ENCODE data around the gene TSPAN5.

Gene TSPAN5

DNA sequence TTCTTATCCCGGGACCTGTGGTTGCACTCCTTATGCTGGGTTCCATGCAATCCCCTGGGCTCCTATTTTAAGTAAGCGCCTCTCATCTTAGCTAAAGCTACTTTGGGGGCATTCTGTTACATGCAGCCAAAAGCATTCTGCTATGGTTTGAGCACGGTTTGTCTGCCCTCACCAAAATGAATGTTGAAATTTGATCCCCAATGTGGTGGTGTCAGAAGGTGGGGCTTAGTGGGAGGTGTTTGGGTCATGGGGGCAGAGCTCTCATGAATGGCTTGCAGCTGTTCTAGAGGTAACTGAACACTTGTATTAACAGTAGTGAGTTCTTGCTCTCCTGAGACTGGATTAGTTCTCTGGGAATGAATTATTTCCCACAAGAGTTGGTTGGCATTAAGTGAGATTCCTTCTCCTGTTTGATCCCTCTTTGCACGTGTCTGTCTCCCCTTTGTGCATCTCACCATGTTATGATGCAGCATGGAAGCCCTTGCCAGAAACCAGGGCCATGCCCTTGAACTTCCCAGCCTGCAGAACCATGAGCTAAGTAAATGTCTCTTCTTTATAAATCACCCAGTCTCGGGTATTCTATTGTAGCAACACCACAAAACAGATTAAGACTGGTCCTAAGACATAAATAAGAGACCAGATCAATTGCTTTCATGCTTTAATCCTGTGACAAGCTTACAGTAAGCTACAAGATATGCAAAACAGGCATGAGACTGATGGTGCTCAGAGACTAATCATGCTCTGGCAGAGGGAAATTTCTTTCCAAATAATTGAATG lies 141.8 kb downstream of the TSPAN5 start:
- no peak overlapping the region for H3K4me3 ChIP-seq (ENCODE audit: low read length)
- TF ChIP-seq ZNF274 (IDR thresholded peaks at IDR 0.05; ENCODE audit: low read depth, low read length) = no peak

DNA sequence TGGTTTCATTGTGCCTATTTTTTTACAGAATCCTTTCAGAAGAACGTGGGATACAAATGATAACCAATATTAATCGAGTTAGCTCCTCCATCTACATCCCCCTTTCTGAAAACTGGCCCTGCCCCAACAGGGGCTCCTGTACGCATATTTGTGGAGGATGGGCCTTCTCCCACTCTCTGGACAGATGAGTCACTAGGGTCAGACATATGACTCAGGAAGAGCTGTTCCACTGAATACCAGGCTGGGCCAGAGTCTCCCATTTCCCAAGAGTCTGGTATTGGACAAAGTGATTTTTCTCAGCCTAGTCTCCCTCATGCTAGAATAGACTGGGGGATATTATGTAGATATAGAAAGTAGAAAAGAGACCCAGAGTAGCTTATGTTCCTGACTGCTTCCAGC lies 142.4 kb downstream of the TSPAN5 start:
- no peak overlapping the region for H3K4me3 ChIP-seq (ENCODE audit: low read length)
- no peak for TF ChIP-seq ZNF274 (IDR thresholded peaks at IDR 0.05; ENCODE audit: low read depth, low read length)

DNA sequence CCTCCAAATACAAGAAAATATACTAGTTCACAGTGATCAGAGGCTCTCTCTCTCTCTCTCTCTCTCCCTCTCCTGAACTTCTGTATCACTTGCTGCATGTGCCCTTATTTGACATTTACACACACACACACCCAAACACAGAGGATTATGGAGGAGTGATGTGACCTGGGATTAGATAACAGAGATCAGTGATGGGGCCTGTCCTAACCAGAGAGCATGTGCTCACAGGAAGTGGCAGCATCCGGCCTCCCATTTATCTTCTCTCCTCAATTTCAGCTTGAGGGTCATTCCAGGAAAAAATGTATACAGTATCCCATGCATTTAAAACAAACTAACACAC lies 143.0 kb downstream of the TSPAN5 start:
- TF ChIP-seq ZNF274 (IDR thresholded peaks at IDR 0.05; ENCODE audit: low read depth, low read length) = no peak
- H3K4me3 ChIP-seq (ENCODE audit: low read length) = no peak overlapping the region

DNA sequence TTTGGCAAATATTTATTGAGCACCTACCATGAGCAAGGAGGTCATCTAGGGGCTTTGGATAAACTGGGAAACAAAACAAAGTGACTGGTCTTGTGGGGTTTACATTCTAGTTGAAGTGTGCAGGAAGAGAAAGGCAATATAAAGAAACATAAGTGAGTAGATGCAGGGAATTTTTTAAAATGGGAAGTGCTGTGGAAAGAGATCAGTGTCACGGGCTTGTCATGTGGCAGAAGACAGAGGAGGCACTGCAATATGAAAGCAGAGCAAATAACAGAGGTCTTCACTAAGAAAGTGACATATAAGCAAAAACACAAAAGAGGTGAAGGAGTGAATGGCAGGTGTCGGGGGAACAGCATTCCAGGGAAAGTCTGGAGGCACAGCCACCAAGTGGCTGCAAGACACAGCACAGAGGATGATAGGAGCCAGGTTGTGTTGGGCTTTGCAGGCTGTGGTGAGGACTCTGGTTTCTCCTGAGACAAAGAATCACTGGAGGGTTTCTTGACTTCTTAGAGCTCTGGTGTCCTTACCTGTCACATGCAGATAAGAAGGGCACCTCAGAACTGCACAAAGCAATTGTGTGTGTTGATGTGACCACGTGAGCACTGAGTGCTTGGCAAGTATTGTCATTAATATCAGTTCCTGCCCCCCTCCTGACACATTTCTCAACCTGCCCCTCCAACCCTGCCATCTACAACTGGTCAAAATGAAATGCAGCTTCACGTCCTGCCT lies 143.5 kb downstream of the TSPAN5 start:
- H3K4me3 ChIP-seq (ENCODE audit: low read length) = no peak overlapping the region
- TF ChIP-seq ZNF274 (IDR thresholded peaks at IDR 0.05; ENCODE audit: low read depth, low read length) = no peak

DNA sequence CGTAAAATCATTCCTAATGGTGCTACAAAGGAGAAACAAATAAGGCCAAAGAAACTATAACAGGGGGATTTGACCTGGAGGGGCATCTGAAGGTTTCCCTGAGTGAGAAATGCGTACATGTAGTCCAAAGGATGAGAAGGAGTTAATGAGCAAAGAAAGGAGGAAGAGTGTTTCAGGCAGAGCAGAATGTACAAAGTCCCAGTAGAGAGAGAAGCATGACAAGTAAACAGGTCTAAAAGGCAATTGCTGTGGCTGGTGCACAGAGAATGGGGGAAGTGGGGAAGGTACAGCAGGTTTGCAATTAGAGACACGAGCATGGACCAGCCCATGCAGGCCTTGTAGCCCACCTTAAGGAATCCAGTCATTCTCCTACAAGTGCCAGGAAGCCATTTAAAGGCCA lies 145.5 kb downstream of the TSPAN5 start:
- no peak overlapping the region for H3K4me3 ChIP-seq (ENCODE audit: low read length)
- TF ChIP-seq ZNF274 (IDR thresholded peaks at IDR 0.05; ENCODE audit: low read depth, low read length) = no peak

DNA sequence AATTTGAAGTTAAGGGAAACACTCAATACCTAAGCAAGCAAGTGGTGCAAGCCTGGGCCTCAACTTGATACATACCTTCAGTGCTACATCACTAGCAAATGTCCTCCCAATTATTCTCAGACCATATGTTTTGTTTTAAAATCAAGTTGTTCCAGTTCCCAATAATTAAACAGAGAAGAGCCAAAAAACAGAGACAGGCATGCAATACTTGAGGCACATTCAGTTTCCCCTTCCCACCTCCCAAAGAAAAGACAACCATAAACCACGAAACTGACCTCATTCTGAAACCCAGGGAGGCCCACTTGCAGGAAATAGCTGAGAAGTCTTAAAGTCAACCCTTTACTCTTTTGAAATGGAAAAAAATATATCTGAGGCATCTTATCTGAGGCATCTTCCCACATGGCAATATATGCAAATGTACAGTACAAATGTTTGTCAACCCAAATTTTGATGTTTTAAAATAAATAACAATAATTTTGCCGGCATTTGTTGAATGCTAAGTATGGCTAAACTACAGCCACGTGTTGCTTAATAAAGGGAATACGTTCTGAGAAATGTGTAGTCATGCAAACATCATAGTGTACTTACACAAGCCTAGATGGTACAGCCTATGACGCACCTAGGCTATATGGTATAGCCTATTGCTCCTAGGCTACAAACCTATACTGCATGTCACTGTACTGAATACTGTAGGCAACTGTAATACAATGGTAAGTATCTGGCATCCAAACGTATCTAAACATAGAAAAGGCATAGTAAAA lies 147.5 kb downstream of the TSPAN5 start:
- H3K4me3 ChIP-seq (ENCODE audit: low read length) = no peak overlapping the region
- no peak for TF ChIP-seq ZNF274 (IDR thresholded peaks at IDR 0.05; ENCODE audit: low read depth, low read length)

DNA sequence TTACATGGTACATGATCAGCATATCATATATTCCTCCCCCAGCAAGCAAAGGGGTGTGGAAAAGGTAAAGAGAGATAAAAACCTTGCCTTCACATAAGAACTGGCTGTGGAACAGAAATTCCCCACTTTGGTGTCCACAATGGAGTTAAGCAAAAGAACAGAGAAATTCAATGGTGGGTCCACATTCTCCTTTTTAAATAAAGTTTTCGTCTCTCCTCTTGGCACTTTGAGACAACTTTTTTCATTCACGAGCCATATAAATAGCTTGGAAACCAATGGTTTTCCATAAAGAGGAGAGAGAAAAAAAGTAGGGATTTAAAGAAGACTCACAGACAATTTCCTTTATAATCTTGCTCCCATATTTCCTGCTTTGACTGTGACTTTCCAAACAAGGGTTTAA lies 148.1 kb downstream of the TSPAN5 start:
- no peak overlapping the region for H3K4me3 ChIP-seq (ENCODE audit: low read length)
- no peak for TF ChIP-seq ZNF274 (IDR thresholded peaks at IDR 0.05; ENCODE audit: low read depth, low read length)

DNA sequence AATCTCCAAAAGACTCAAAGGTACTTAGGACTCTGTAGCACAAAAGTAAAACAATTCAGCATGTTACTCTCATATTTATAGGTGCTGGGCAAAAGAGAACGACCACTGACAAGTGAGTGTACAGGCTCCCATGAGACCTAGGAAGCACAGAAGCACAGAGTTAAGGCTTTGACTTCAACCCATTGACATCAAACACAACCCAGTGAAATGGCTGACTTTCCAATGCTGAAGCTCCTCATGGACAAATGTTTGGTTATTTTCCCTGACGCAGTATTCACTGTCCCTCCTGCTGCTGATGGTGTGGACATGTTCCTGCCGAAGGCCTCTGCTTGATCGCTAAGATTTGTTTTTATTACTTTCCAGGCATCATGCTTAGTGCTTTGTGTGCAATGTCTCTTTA lies 148.7 kb downstream of the TSPAN5 start:
- no peak for TF ChIP-seq ZNF274 (IDR thresholded peaks at IDR 0.05; ENCODE audit: low read depth, low read length)
- H3K4me3 ChIP-seq (ENCODE audit: low read length) = no peak overlapping the region

DNA sequence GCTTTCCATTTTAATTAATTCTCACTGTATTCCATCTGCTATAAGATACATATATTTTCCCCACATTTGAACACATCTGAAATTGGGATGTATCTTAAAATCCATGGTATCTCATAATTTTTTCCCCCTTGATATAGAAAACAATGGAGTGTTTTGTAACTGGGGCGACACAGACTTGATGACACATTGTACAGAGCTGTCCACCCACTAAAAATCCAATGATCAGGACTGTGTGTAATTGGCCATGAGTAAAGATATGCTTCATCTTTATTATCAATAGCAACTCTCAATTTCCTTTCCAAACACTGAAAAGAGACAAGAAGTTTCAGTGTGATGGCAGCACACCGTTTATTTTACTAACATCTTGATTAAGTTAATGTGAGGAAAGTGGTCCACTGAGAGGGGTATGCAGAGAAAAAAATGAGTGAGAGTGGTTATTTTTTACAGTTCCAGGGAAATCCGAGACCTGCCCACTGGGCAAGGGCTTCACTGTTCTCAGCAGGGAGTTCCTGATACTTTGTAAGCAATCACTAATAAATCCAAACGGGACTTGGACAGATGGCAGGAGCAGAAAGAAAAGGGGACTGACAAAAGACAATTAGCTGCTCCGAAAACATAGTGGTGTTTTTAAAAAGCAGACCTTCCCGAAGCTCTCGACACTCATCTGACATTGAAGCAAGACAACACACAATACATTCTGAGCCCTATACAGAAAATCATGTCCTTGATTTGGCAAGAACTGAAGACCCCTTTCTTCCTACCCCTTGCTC lies 149.4 kb downstream of the TSPAN5 start:
- no peak overlapping the region for H3K4me3 ChIP-seq (ENCODE audit: low read length)
- no peak for TF ChIP-seq ZNF274 (IDR thresholded peaks at IDR 0.05; ENCODE audit: low read depth, low read length)

DNA sequence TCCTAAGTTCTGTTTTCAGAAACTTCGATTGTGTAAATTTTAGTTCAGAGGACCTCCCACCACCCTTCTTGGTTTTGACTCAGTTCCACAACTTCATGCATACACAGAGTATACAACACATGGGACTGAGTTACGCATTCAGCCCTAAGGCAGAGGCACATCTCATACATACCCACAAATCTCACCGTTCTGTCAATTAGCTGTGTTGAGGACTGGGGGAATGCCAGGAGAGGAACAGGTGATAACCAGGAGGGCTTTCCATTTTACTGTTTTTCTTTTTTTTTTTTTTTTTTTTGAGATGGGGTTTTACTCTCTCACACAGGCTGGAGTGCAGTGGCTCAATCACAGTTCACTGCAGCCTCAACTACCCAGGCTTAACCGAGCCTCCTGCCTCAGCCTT lies 150.2 kb downstream of the TSPAN5 start:
- no peak for TF ChIP-seq ZNF274 (IDR thresholded peaks at IDR 0.05; ENCODE audit: low read depth, low read length)
- no peak overlapping the region for H3K4me3 ChIP-seq (ENCODE audit: low read length)

DNA sequence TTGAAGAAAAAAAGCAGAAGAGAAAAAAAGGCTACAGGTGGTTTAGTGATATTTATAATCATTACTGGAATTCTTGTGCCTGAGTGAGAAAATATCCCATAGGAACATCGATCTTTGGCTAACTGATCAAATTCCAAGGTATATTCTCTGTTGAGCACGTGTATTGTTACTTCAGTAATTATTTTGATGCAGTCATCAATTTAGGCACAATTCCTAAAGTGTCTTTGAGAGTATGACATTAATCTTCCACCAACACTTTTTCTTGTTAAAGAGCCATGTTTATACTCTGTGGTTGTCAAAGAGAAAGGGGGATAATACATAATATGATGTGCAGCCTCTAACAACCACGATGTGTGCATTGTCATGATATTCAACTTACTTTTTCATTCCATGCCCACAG lies 151.1 kb downstream of the TSPAN5 start:
- TF ChIP-seq ZNF274 (IDR thresholded peaks at IDR 0.05; ENCODE audit: low read depth, low read length) = no peak
- no peak overlapping the region for H3K4me3 ChIP-seq (ENCODE audit: low read length)

DNA sequence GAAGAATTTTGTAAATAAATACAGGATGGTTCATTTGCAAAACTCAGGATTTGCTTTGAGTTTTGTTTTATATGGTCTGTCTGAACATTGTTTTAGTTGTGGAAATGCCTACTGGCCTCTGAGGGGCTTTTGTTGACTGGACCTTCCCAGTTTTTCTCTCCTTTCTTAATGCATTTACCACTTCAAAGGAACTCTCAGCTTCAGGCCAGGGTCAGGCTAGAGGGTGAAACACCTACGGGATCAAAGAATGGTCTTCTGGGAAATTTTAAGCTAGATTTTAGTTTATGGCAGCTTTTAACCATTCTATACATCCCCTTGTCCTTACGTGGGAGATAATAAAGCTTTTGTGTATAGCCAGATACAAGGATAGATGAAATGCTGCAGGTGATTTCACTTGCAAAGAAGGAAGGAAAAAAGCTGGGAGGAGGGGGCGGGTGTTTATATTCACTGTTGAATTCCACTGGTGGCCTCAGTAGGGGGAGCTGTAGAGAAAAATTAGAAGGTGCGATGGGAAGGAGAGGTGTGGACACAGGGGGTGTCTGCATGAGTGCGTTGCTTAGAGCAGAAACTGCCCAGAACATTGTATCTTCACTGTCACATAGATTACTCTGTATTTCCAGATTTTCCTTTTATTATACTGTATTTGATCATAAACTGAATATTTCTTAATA lies 151.8 kb downstream of the TSPAN5 start:
- H3K4me3 ChIP-seq (ENCODE audit: low read length) = no peak overlapping the region
- TF ChIP-seq ZNF274 (IDR thresholded peaks at IDR 0.05; ENCODE audit: low read depth, low read length) = no peak

DNA sequence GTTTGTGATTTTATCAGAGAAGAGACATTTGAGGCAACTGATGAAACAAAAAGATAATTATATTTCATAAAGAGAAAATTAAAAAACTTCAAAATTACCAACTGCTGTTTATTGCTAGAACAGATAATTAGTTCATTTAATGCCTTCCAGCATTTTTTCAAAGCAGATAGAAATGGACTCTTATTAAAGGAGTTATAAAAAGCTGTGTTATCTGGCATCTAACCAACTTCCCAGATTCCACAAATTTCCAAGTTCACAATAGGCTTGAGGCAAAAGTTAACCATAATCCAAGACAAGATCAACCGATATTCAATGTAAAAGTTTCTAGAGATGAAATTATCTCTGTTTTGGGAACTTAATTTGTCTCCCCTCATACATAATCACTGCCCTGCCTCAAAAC lies 152.4 kb downstream of the TSPAN5 start:
- TF ChIP-seq ZNF274 (IDR thresholded peaks at IDR 0.05; ENCODE audit: low read depth, low read length) = no peak
- H3K4me3 ChIP-seq (ENCODE audit: low read length) = no peak overlapping the region

DNA sequence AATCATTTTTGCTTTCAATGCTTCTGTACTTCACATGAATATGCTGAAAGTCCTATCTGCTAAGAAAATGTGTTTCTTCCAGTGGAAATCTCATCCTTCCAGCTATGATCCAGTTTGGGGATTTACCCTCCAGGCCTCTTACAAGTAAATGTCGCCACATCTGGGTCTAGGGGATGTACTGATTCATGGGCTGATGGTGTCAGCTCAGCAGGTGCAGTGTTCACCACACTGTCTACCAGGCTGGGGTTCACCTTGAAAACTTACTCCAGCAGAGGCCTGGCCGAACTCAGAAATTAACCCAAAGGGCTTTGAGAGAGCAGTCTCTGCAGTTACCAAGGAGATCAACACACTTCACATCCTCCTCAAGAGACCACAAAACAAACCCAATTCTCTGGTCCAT lies 154.3 kb downstream of the TSPAN5 start:
- H3K4me3 ChIP-seq (ENCODE audit: low read length) = no peak overlapping the region

More for the DNA sequence above, 154.3 kb downstream of the TSPAN5 start:
- TF ChIP-seq ZNF274 (IDR thresholded peaks at IDR 0.05; ENCODE audit: low read depth, low read length) = no peak
